ENCODE measurements around the gene USH1C.

The USH1C gene

DNA sequence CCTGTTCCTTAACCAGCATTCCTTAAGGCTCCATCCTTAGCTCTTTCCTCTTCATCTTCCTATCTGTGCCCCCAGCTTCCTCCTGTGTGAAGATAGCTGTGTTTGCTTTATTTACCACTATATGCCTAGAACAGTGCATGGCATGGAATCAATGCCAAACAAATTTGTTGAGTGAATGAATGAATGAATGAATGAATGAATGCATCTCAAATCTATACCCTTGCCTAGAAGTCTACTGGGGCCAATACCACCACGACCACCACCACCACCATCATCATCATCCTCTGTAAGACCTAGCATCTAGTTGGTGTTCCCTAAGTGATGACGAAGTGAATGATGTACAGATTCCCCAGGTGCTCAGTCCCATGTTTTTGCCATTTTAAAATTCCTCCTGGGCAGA, 2.0 kb upstream of the USH1C start:
- DNase-seq, result no peak

DNA sequence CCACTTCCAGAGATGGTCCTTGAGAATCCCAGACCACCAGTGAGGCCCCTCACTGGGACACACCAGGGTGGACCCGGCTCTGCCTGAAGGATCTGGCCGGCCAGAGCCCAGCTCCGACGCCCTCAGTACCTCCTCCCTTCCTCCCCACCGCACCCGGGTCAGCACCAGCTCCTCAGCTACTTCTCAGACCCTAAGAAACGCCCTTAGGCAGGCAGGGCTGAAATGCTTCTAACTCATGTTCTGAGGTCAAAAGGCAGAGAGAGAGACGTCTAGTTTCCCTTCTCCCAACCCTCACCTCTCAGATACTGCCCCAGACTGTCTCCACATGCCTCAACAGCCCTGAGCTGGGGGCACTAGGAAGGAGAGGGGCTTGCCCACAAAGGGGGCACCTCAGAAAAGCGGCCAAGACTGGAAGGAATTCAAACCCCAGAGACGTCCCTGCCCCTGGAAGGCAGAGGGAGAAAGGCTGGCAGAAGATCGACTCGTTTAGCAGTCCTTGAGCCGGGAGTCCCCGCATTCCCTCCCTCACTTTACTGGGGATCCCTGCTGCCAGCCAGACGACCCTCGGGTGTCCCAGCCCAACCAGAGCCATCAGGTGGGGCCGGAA, 539 bp downstream of the USH1C start:
- DNase-seq, result no peak

DNA sequence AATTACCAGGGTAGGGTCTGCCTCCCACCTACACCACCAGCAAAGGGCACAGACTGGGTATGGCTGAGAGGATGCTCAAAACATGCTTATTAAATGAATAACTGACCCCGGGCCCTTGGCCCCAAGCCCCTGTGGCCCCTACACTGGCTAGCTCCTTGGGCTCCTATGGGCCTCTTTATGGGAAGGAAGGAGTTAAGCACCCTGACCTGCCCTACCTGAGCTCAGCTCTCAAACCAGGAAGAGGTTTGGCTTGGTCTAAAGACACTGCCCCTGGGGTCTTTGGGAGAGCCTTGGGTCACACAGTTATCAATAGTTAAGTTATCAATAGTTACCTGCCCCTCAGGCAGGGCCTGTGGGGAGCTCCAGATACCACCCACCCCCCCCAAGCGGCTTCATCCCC, 1.2 kb downstream of the USH1C start:
- DNase-seq, result no peak

DNA sequence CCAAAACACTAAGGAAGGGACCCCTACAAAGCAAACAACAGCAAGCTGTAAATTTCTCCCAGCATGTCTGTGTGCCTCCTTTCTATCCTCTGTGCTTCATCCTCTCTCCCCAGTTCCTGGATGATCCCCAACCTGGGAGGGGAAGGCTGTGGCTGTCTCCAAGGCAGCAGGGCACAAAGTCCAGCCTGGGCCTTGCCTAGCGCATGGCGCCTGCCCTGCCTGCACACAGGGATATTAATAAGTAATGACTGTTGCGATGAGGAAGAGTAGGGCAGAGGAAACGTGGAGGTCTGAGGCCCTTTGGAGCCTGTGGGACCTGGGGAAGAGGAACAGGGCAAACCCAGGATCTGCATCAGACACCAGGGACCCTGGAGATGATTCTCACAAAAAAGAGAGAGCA, 2.0 kb downstream of the USH1C start:
- DNase-seq, result no peak

DNA sequence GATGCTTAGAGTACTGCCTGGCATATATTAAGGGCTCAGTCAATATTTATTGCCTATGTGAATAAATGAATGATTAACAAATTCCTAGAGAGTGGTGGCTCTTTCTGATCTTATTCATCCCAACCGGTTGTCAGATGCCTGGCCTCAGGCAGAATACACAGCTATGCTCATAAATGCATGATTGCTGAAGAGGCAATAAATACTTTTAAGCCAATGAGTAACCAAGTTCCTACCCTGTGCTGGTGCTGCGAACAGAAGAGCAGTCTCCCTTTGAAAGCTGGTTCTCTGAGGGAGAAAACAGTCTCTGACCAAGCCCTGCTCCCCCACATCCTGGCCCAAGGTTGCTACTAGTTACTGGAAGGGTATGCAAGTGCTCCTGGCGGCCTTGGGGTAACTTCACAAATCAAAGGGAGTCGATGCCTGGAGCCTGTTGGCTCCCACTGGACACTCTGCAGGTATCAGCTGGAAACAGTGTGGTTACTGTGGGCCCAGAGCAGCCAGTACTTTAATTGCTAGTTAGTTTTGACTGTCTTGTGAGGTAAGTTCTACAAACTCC, 2.8 kb downstream of the USH1C start:
- no peak for DNase-seq

DNA sequence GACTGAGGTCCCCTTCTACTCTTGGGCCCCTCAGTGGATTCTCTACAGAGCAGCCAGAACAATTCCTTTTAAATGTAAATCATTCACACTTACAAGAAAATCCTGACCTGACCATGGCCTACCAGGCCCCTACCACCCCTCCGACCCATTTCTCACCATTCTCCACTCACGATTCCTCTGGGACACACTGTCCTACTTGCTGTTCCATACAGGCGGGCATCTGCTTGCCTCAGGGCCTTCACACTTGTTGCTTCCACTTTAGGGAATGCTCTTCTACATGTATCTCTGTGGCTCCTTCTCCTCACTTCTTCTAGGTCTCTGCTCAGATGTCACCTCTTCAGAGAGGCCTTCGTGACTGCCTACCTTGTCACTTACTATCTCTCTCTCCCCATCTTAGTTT, 3.4 kb downstream of the USH1C start:
- DNase-seq, result no peak

DNA sequence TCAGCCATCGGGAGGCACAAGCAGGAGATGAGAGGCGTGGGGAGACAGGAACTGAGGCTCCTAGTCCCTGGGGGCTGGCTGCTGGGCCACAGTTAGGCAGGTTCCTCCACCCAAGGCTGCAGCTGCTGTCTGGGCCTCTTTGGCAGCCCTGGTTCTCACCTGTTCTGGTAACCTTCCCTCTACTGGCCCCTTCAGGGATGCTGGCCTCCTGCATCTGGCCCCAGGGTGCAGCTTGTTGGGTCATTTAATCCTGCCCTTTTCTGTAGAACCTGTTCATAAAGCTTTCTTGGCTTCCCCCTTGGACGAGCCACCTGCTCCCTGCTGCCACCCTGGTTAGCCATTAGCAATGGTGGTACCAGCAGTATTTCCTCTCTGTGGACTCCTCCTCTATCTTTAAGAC, 5.5 kb downstream of the USH1C start:
- DNase-seq, result no peak

DNA sequence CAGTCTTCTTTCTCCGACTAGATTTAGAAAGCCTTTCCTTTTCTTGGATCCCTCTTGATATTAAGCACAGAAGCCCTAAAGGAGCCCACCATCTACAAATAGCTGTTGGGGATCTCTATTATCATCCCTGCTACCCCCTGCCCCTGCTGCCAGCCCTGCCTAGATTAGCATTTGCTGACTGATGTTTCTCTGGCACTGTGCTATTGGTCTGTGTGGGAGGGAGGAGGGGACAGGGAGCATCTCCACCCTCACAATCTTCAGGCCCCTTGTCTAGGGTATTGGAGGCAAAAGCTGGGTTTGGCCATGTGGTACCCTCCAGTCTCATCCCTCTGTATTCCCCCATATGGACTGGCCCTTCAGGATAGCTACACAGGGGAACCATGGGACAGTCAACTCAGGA, 6.2 kb downstream of the USH1C start:
- DNase-seq, result no peak

DNA sequence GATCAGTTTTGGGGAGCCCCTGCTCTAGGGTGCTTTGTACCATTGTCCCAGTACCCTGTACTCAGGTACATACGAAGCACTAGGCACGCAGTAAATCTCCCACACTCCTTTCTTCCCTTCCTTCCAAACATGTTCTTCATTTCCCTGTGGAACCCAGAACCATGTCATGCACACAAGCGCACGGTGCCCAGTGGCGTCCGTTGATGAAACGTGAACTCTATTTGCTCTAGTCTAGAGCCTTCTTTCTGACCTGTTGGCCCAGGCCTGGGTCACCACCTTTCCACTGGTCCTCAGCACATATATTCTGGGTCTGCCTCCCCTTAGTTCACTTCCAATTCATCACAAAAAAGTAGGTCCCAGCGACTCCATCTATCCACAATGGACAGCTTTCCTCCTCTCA, 7.0 kb downstream of the USH1C start:
- no peak for DNase-seq

DNA sequence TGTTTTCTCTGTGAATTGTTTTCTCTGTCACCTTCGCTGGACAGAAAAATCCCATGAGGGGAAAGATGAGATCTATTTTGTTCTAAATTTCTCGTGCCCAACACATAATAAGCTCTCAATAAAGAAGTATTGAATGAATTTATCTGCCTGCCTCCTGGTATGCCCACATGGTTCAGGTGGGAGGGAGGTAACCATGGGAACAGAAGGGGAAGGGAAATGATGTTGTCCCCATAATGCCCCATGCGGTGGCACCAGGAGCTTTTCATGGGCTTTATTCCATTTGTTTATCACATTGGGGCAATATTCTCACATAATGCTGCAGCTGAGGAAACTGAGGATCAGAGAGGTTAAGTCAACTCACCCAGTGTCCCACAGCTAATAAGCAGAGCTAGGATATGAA, 8.7 kb downstream of the USH1C start:
- no peak for DNase-seq

DNA sequence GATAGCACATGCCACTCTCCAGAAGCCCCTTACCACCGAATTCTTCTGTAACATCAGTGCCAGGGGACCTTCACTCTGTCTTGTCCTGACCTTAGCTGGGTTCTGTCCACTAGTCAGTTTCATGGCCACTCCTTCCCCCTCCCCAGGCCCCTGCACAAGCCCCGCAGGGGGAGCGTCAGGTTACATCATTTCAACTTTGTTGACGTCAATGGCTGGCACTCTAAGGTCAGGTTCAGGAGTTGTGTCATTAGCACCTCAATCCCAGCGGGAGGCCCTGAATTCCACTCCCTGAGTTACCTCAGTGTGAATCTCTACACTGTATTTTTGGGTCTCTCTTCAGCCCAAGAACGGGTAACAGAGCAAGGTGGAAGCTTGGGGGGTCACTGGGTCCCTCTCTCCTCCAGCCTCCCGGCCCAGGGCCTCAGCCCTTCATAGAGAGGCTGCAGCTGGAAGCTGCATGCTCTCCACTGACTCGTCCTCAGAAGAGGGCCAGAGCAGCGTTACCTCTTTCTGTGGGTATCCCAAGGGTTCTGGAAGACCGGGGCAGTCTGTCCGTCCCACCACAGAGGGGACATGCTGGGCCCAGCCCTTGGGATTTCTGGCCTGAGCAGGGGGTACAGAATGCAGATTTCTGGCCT, 10.3 kb downstream of the USH1C start:
- no peak for DNase-seq

DNA sequence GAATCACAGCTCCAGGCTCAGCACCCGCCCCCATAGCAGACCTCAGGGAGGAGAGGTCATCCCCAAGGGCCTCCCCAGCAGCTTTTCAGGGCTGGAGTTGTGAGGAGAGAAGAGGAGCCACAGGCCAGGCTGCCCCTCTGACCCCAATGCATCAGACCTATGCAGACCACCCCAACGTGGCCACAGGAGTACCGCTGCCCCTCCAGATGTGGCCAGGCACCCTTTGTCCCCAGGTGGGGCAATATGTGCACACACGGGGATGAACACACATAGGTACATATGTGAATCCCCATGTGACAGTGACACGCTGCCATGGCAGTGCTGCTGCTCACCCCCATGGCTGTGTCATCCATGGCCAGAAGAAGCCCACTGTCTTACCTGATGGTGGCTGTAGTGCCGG, 10.9 kb downstream of the USH1C start:
- DNase-seq, result no peak

DNA sequence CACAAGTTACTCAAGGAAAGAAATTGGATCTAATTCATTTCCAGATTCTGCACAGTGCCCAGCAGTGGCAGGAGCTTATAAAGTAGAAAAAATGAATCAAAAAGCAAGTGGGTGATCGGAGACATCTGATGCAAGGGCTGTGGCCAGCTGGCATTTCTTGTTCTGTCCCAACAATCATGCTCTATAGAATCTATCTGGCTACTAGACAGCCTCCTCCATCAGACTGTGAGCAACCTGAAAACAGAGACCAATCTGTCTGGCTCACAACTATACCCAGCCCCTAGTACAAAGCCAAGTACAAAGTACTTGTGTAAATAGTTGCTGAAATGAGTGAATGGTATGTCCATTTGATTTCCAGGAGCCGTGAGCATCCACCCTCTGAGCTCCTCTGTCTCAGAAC, 11.4 kb downstream of the USH1C start:
- no peak for DNase-seq

DNA sequence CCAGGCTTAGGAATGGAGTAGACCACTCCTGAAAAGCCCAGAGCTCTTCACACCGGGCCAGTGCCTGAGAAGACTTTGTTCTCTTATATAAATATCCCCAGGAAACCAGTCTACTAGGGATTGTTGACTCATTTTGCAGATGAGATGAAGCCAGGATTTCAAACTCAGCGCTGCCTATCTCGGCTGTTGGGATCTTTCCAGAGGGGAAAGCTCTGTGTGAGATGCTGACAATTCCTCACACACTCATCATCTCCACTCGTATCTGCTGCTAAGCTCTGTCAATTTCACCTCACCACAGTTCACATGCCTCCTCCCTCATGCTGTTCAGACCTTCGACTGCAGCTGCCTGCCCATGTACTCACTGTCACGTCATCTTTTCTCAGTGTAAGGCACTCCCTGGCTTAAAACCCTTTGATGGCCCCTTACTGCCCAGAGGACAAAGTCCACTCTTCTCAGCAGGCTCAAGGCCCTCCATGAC, 12.5 kb downstream of the USH1C start:
- no peak for DNase-seq

DNA sequence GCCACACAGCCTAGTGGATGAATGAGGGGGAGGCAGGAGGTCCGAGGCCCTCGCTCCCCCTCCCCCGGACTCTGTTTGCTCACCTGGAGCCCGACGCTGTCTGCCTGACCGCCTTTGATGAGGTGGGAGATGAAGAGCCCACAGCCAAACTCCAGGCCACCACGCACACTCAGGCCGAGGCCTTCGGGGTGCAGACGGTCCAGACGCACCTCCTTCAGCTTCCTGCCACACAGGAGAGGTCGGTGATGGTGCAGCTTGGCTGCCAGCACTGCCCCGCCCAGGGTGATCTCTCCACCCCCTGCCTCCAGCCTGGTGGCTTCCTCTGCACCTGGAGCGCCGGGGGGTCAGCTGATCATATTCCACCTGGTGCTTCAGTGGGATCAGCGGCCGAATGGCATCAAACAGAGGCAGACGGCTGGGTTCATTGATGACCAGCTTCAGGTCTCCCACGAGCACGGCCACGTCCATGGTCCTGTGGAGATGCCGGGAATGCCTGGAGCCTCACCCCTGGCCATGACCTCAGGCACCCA, 13.1 kb downstream of the USH1C start:
- no peak for DNase-seq

DNA sequence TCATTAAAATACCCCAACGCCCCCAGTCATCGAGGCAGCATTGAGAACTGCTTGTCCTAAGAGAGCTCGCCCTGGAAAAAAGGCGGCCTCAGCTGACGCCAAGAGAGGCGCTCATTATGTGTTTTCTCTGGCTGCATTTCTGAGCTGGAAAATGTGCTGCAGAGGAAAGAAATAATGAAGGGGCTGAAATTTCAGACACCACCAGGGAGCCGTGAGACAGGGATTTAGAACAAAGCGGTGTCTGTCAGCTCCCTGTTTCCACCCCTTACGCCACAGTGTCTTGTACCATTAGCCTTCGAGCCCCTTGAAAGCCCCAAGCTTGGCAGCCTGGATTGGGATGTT, 14.4 kb downstream of the USH1C start:
- DNase-seq, result no peak

DNA sequence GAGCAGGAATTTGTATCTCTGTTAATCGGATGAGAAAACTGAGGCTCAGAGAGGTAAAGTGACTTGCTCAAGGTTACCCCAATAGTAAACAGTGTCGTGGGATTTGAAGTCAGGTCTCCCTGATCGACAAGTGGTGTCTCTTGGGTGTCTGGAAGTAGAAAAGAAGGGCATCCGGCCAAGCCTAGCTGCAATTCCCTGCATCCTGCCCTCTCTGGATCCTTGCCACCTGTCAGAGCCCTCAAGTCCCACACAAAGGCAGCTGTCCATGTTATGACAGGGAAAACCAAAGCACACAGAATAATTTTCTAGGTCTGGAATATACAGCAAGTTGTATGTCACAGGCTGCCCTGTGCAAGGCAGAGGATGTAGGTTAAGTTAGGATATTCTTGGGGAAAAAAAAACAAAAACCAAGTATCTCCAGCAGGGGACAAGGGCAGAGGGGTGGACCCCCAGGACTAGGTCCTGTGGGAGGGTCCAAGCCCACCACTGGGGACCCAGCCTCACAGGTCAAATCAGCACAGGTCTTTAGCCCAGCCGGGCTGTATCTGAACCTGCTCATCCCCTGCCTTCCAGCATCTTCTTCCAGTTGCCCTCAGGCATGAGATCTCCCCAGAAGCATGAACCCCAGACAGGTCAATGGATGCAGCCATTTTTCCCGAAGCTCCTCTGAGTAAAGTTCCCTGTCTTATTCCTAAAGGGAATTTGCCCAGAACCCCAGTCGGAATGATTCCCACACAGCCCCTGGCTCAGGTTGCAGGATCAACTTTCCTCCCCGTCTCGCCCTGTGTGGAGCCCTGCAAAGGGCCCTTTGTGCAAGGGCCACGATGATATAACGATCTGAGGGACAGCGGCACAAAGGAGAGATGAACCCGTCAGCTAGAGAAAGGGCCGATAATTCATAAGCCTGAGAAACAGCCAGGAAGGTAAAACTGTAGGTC, 15.0 kb downstream of the USH1C start:
- no peak for DNase-seq

DNA sequence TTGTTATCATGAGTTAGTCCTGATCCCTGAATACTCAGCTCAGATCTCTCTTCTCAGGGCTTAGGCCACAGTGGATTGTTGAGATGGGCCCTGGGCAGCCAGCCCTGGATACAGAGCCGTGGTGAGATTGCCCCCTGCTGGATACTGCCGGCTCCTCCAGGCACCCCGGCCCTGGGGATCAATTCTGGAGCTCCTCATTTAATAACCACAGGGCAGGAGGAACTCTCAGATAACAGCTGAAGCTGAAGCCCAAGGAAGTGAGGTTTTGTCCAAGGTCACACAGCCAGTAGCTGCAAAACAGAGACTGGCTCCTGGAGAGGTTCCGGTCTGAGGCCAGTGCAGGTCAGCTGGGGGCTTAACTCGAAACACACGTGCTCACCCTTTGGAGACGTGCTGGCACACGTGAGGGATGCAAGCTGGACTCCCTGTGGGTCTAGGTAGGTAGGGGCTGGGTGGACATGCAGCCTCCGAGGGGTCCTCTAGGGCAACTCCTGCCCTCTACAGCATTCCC, 16.0 kb downstream of the USH1C start:
- DNase-seq, result peak; percentile 16

DNA sequence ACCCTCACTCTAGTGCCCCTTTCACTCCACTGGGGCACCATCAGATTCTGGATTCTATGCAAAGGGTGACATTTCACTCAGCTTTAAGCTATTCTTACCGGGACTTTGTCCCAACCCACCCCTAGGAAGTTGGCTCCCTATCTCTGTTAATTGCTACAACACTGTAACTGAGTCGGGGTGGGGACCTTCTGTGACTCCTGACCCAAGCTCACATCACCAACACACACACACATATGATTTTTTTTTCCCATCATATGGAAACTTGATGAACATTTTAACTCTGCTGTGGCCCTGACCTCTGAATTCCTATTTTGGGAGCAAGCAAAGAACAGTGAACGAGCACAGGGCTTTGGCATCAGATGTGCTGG, 16.6 kb downstream of the USH1C start:
- DNase-seq, result no peak

DNA sequence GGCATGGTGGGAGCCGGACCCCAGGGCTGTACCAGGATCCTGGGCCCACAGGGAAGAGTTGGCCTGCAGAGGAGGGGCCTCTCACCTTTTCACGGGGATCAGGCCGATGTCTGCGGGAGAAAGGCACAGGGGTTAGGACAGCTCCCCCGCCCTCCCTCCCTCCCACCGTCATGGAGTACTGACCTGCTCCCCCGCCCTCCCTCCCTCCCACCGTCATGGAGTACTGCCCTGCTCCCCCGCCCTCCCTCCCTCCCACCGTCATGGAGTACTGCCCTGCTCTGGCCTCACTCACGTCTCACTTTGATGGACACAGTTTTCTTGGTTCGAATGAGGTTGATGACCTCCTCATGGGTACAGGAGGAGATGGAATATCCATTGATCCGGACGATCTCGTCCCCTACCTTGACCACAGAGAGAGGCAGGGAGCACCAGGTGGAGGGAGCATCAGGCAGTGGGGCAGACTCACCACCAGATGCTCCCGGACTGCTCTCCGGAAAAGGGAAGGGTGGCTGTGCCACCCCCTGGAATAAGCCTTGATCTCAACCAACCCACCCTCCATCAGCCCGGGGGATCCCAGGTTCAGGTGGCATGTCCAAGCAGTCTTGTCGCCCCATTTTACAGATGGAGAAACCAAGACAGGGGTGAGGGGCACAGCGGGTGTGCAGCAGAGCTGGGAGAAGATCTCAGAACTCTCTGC, 17.1 kb downstream of the USH1C start:
- DNase-seq, result no peak

DNA sequence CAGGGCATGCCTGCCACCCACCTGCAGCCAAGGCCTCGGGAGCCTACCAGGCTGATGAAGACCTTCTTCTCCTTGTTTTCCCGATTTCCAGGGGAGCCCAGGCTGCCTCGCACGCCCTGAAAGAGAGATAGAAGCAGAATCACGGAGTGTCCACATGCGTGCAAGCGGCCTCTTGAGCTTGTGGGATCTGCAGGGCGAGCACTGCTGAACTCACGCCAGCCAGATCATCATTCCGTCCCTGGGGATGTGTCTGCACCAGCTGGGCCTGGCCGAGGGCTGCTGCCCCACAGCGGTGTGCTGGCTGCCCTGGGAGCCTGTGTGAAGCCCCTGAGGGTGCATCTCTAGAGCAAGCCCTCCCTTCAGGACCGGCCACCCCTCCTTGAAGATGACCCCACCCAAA, 17.9 kb downstream of the USH1C start:
- DNase-seq, result no peak

DNA sequence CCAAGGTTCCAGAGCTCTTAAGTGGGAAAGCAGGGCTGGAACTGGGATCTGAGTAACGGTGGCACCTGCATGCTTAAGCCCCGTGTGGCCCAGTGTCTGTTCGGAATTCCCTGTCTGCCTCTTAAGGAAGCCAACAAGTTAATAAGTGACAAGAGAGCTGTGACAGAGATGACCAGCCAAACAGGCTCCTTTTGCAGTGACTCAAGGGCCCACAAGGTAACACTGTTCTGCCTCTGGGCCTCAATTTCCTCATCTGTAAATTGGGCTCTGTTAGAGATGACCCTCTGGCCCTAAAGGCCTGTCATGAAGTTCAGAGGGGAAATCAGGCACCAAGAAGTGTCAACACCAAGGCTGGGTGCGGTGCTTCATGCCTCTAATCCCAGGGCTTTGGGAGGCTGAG, 18.6 kb downstream of the USH1C start:
- DNase-seq, result no peak

DNA sequence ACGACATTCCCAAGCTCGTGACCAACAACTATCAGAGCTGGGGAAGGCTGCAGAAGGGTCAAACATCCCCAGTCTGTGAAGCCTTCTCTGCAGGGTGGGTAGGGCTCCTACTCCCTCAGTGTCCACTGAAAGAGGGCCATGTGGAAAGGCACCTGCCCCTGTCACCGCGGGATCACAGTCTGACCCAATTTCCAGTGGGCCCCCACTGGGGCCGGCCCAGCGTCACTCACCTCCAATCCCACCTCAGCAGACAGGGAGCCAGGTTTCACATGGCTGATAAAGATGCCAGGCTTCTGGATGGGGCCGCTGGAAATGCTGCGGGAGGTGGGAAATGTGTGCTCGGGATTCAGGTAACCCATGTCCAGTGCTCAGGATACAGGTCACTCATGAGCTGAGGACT, 20.0 kb downstream of the USH1C start:
- DNase-seq, result no peak
